Upper lobe of left lung (tissue), 6 donors: Measurements from ENCODE around the gene RESP18. TPM values are rescaled to one million over a fixed set of nuclear protein-coding genes. Genes with fewer than 3 reads are reported as not detected.
"Not testable (repeated sequence)": the region's sequence is repeated elsewhere in the genome, so short reads cannot be mapped to it uniquely, and the experiment has no call there.

Source experiments
- ATAC-seq, 2 donors: fragments of 200-7000 bp; cut with Tn5 transposase; one replicate each; pipeline ENCODE4 v1.9.1; 2022; ENCODE audit warnings: mild to moderate bottlenecking in 2 of 2, moderate library complexity in 2 of 2; ENCODE audit not compliant: low FRiP score in 2 of 2
- DNase-seq, 2 donors: peaks; one replicate each; pipeline ENCODE4 v3.0.0-alpha.2; 2019 to 2020
- H3K27ac ChIP-seq, 4 donors: fragments of 200-600 bp; sonication (generic); one replicate each; pipeline ENCODE4 v1.5.1; 2016 to 2019
- H3K27me3 ChIP-seq, 4 donors: fragments of 200-600 bp; sonication (generic); one replicate each; pipeline ENCODE4 v1.5.1; 2017 to 2019
- H3K36me3 ChIP-seq, 4 donors: fragments of 200-600 bp; sonication (generic); one replicate each; pipeline ENCODE4 v1.5.1; 2016 to 2019
- H3K4me1 ChIP-seq, 4 donors: fragments of 200-600 bp; sonication (generic); one replicate each; pipeline ENCODE4 v1.5.1; 2018 to 2019
- H3K4me3 ChIP-seq, 4 donors: fragments of 200-600 bp; sonication (generic); one replicate each; pipeline ENCODE4 v1.5.1; 2017 to 2019; ENCODE audit warnings: mild to moderate bottlenecking in 2 of 4, moderate library complexity in 1 of 4
- H3K9me3 ChIP-seq, 4 donors: fragments of 200-600 bp; sonication (generic); one replicate each; pipeline ENCODE4 v1.5.1; 2018 to 2019
- CTCF ChIP-seq, 6 experiments: fragments of 450-650 bp in 4 of 6; fragments of 200-600 bp in 2 of 6; sonication (generic) in 2 of 6; IDR thresholded peaks; one replicate each; pipeline ENCODE4 v1.5.1; 2016 to 2019; ENCODE audit warnings: antibody characterized with exemption in 6 of 6
- EP300 ChIP-seq, 4 donors: sonication (generic); formaldehyde crosslinking; IDR thresholded peaks; one replicate each; pipeline ENCODE4 v1.5.1; 2017; ENCODE audit warnings: antibody characterized with exemption in 4 of 4, control low read depth in 2 of 4
- POLR2A ChIP-seq, 4 donors: fragments of 450-650 bp; IDR thresholded peaks; one replicate each; pipeline ENCODE4 v1.5.1; 2016 to 2017; ENCODE audit warnings: antibody characterized with exemption in 4 of 4, mild to moderate bottlenecking in 2 of 4
- POLR2AphosphoS5 ChIP-seq, 2 donors: sonication (generic); formaldehyde crosslinking; IDR thresholded peaks; one replicate each; pipeline ENCODE4 v1.5.1; 2017; ENCODE audit warnings: antibody characterized with exemption in 2 of 2
- WGBS, 2 donors: methylation state at CpG; one replicate each; pipeline ENCODE4 v1.1.5; 2017 to 2018; 5-methylcytosine and 5-hydroxymethylcytosine counted together
- total RNA-seq, 6 donors: library from RNA; depleted of rRNA in 4 of 6; stranded (reverse); fragments of >200 nt in 4 of 6; gene quantifications; one replicate each; pipeline versions ENCODE4 v1.1.0 to v1.2.1, GENCODE V29; 2016 to 2021
- donor health status: DM: no; HTN: no; CAD: no; lungs with moderate emphysema.
- donor health status: DM: no; HTN: yes; CAD: no; lungs with severe emphysema.

Gene RESP18
- total RNA-seq, 6 donors from 2014 or later: not detected

- Histone ChIP-seq H3K36me3 (peaks cover 12 to 42% (median 36%) of the 10 kb centered on the region in 4 donors), H3K4me3 (no peak overlapping the region), H3K27ac (no peak overlapping the region), H3K4me1 (peaks cover 0 to 5% (median 2%) of the 10 kb centered on the region in 4 donors), H3K27me3 (no peaks in the 10 kb centered on the region), H3K9me3 (no peaks in the 10 kb centered on the region)
- peak in 1 of 2 donors; percentile 31 for DNase-seq
- WGBS, 2 donors: 65 to 72% methylated on average over 6 to 10 of the region's 10 CpGs
- TF ChIP-seq POLR2A (IDR thresholded peaks at IDR 0.05): no peak
- TF ChIP-seq POLR2AphosphoS5 (IDR thresholded peaks at IDR 0.05): no peak
- TF ChIP-seq EP300 (IDR thresholded peaks at IDR 0.05): no peak
- no peak for TF ChIP-seq CTCF (IDR thresholded peaks at IDR 0.05)
- ATAC-seq: no peak
Observed at GRCh38 chr2:219287580-219288265, 44.8 kb downstream of the RESP18 start.

GRCh38 chr2:219287116-219287440, 45.5 kb downstream of the RESP18 start:
- not testable (repeated sequence) for H3K27ac ChIP-seq, H3K27me3 ChIP-seq, H3K9me3 ChIP-seq, H3K4me1 ChIP-seq, H3K4me3 ChIP-seq, ATAC-seq, DNase-seq
- WGBS, 2 donors: 87 to 89% methylated on average over 6 of the region's 6 CpGs
- peaks cover 13 to 48% (median 42%) of the 10 kb centered on the region in 4 donors for H3K36me3 ChIP-seq

GRCh38 chr2:219286436-219287115, 46.0 kb downstream of the RESP18 start:
- H3K27ac ChIP-seq: peak overlapping the region in 1 of 4 donors; percentile 40
- no peak for TF ChIP-seq EP300 (IDR thresholded peaks at IDR 0.05)
- no peak for TF ChIP-seq CTCF (IDR thresholded peaks at IDR 0.05)
- no peak for TF ChIP-seq POLR2AphosphoS5 (IDR thresholded peaks at IDR 0.05)
- no peak for TF ChIP-seq POLR2A (IDR thresholded peaks at IDR 0.05)
- ATAC-seq (no peak), DNase-seq (peak in 1 of 2 donors; percentile 79)
- H3K4me1 ChIP-seq: peaks cover 0 to 5% (median 2%) of the 10 kb centered on the region in 4 donors
- H3K4me3 ChIP-seq: no peak overlapping the region
- WGBS, 2 donors: 78 to 82% methylated on average over 12 of the region's 12 CpGs
- peaks cover 17 to 53% (median 47%) of the 10 kb centered on the region in 4 donors for H3K36me3 ChIP-seq
- H3K27me3 ChIP-seq: no peaks in the 10 kb centered on the region
- H3K9me3 ChIP-seq: no peaks in the 10 kb centered on the region

- H3K27ac ChIP-seq: peak overlapping the region in 1 of 4 donors; percentile 40
- TF ChIP-seq CTCF (IDR thresholded peaks at IDR 0.05): no peak
- no peak for TF ChIP-seq EP300 (IDR thresholded peaks at IDR 0.05)
- TF ChIP-seq POLR2A (IDR thresholded peaks at IDR 0.05): no peak
- no peak for TF ChIP-seq POLR2AphosphoS5 (IDR thresholded peaks at IDR 0.05)
- peaks cover 0 to 8% (median 3%) of the 10 kb centered on the region in 4 donors for H3K4me1 ChIP-seq
- WGBS, 2 donors: 70 to 91% methylated on average over 5 to 17 of the region's 17 CpGs
- peak in 1 of 2 donors; percentile 3 for ATAC-seq
- H3K9me3 ChIP-seq: no peaks in the 10 kb centered on the region
- no peaks in the 10 kb centered on the region for H3K27me3 ChIP-seq
- peak in 1 of 2 donors; percentile 25 for DNase-seq
- H3K4me3 ChIP-seq: no peak overlapping the region
- H3K36me3 ChIP-seq: peaks cover 17 to 60% (median 51%) of the 10 kb centered on the region in 4 donors
Observed at GRCh38 chr2:219285894-219286425, 46.6 kb downstream of the RESP18 start.

- Histone ChIP-seq H3K9me3 (no peaks in the 10 kb centered on the region), H3K4me3 (no peak overlapping the region), H3K36me3 (peaks cover 17 to 64% (median 54%) of the 10 kb centered on the region in 4 donors), H3K4me1 (peaks cover 0 to 12% (median 6%) of the 10 kb centered on the region in 4 donors), H3K27me3 (no peaks in the 10 kb centered on the region), H3K27ac (no peak overlapping the region)
- 92% methylated on average over 12 of the region's 12 CpGs for WGBS, 2 donors
- TF ChIP-seq EP300 (IDR thresholded peaks at IDR 0.05) (no peak), POLR2AphosphoS5 (IDR thresholded peaks at IDR 0.05) (no peak), CTCF (IDR thresholded peaks at IDR 0.05) (no peak), POLR2A (IDR thresholded peaks at IDR 0.05) (no peak)
- DNase-seq (peak in 1 of 2 donors; percentile 20), ATAC-seq (no peak)
Observed at GRCh38 chr2:219285373-219285735, 47.2 kb downstream of the RESP18 start.
